Hematopoietic multipotent progenitor cell treated with erythropoietin and hydrocortisone succinate and interleukin-3 and kit ligand, for 4 days (in vitro differentiated cells): ENCODE results near the gene POU3F2.

Experiments used
- DNase-seq: peaks from one replicate; pipeline ENCODE4 v3.0.0-alpha.2; 2015

POU3F2 gene

DNA sequence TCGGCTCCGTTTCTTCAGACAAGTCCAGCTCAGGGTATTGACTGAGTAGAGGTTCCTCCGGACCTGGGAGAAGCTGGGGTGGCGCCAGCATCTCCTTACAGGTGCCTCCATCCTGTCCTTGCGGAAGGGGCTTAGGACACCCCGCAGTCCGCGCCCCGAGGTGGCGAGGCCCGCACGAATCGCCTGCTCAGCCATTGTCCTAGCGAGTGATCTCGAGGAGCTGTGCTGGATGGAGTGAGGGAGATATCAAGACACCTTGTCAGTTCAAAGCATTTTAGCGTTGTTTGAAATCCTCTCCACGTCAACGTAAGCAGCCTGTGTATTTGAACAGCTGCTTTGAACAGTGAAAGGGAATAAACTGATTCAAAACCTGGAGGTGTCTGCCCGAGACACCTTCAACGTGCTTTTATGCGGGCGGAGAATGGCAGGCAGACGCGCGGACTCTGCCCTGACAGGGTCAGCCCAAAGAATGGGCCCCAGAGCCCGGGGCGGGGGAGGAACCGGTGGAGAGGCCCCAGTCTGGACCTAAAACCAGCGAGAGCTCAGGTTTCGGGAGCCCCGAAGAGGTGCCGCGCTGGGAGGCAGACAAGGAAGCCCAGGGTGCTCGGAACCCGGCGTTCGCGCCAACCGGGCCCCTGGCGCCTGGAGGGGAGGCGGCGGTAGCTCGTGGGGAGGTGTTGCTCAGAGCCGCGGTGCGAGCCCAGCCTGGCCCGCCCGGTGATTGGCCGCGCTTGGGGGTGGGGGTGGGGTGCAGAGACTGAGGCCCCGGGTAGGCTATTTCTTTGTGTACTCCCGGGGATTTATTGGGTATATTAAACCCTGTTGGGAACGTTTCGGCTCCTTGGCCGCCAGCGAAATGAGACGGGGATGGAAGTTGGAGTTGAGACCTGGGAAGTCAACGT is 3.1 kb upstream of the POU3F2 start:
- DNase-seq: no peak

DNA sequence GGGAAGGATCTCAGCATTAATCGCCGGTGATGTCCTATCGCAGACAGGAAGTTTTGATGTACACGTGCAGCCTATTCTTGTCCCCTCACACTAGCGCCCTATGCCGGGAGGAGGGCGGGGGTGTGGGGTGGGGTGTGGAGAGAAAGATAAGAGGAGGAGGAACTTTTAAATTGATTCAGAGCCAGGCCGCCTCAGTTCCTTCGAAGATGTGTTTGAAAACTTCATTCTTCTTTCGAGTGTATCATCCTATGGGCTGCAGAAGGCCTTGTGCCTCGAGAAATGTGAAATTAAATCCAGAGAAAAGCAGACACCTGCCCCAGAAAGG is 2.5 kb upstream of the POU3F2 start:
- DNase-seq: peak; percentile 59

DNA sequence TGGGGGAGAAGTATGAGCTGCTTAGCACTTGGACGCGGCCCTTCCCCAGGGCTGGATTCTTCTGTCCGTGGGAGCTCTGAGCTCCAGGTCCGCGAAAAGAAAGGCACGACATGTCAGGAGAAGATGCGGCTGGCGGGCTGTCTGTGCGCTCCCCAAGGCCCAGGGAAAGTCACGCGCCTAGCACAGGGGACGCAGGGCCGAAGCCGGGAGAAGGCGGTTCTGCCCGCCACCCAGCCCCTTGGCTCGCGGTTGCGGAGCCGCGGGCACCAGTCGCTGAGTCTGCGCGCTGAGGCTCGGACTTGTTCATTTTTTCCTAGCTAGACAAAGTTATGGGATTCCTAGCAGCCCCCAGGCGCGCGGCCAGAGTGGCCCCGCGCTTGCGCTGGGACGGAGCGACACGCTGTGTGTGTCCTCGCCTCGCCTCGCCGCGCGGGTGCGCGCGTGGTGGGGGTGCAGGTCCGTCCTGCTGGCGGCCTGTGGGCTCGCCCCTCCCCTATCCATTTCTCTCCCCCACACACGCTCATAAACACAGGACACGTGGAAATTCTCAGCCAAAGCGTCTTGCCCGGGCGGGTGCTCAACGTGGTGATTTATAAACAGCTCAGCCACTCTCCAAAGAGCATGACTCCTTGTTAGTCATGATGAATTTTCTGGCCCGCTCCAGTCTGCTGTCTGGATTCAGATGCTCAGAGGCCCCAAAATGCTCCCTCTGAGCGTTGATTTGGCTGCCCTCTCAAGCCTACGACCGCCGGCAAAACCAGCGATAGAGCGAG is 1.9 kb upstream of the POU3F2 start:
- DNase-seq: no peak

DNA sequence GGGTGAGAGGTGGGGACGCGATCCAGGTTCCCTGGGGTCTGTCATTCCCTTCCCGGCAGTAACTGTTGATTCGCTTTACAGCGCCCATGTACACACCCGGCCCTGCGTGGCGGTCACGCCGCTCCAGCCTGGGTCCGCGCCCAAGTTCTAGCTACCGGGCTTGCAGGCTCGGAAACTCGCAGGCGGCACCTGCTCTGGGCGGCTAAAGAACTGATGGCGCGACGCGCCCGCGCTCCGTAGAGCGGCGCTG is 1.4 kb upstream of the POU3F2 start:
- DNase-seq: peak; percentile 45

DNA sequence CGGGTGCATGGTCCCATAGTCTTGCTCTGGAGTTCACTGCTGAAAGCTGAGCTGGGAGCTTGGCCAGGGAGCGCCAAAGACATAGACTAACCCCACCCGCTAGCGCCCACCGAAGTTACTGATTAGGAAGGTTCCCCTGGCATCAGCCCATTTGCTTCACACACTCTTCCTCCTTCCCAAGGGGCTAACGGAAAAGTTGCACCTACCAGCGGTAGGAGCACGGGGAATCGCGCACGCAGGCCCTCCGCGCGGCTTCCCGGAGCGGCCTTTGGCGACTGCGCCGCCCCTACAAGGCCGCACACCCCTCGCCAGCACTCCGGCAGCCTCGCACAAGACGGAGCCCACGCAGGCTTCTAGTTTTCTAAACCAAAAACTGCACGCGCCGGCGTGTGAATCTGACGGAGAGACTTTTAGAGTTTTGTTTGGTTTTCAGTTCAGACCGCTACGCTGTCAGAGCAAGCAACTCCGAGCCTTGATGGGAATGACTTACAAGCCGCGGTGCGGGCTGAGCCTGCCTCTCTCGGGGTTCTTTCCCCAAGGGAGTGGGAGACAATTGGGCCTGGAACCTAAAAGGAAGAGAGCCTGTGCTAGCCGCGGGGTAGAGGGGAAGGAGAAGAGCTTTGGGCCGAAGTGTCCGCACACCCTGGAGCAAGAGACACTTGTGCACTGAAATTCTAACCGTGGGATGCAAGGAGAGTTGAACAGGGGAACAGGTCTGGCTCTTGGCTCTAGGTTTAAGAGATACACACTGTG is 891 bp upstream of the POU3F2 start:
- DNase-seq: peak; percentile 41

DNA sequence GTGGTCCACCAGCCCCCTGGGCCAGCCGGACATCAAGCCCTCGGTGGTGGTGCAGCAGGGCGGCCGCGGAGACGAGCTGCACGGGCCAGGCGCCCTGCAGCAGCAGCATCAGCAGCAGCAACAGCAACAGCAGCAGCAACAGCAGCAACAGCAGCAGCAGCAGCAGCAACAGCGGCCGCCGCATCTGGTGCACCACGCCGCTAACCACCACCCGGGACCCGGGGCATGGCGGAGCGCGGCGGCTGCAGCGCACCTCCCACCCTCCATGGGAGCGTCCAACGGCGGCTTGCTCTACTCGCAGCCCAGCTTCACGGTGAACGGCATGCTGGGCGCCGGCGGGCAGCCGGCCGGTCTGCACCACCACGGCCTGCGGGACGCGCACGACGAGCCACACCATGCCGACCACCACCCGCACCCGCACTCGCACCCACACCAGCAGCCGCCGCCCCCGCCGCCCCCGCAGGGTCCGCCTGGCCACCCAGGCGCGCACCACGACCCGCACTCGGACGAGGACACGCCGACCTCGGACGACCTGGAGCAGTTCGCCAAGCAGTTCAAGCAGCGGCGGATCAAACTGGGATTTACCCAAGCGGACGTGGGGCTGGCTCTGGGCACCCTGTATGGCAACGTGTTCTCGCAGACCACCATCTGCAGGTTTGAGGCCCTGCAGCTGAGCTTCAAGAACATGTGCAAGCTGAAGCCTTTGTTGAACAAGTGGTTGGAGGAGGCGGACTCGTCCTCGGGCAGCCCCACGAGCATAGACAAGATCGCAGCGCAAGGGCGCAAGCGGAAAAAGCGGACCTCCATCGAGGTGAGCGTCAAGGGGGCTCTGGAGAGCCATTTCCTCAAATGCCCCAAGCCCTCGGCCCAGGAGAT is 1.0 kb downstream of the POU3F2 start:
- no peak for DNase-seq

DNA sequence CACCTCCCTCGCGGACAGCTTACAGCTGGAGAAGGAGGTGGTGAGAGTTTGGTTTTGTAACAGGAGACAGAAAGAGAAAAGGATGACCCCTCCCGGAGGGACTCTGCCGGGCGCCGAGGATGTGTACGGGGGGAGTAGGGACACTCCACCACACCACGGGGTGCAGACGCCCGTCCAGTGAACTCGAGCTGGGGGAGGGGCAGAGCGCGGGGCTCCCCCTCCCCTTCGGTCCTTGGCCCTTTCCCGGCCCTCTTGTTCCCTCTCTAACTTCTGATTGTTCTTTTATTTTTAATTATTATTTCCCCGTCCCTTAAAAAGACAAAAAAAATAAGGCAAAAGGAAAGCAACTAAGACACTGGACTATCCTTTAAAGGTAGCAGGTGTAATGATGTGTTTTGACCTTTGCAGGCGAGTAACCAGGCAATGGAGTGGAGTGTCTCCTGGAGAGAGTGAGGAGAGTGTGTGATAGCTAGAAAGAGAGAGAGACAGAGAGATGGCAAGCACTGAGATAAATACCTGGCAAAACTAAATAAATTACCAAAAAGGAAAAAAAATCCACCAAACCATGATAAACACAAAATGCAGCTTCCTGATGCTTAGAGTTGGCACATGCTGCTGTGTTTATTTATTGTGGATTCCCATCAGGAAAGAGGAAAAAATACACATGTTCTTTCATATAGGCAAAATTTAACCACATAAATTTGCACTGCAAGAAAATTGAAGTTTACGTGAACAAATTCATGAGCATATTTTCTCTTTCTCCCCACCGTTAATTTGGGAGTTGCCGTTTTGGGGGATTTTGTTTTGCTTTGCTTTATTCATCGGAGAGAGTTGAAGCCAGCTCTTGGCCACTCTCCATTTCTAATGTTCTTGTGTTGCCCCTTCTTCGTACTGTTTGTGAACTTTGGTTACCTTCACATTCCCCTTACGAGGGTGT is 1.9 kb downstream of the POU3F2 start:
- DNase-seq: no peak

DNA sequence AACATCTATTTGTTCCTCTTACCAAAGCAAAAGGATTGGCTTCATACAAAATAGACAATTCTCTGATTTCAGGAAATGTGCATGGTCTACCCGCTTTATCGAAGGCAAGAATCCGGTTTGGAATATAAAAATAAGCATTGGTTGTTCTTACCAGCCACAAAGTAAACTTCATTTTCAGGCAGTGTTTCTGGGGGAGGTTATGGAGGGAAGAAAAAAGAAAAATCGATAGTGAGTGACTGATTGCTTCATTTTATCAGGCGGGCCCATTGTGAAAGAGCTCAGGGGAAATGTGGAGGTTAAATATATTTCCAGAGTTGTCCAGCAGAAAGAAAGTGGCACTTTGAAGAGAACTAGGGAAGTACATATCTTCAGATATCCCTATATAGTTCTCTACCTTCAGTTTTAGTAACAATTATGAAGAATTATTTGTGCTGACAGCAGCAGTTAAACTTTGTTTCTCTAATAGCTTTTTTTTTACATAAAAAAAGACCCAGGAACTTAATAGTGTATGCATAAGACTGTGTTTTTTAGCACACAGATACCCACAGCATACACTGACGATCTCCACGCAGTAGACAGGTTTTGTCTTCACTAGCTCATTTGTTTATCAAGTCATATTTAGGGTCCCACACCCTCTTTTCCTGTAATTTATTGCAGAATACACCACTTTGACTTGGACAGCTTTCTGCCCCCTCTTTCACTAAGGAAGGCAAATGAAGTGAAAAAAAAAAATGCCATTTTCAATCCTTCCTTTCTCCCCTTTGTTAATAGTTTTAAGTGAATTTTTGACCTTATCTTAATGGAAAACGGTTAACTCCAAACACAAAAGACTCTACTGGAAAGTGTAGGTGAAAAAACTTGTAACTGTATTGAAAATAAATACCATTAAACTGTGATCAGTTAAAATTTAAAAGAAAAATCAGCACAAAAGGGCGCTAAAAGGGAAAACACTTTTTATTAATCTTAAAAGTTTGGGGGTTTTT is 2.9 kb downstream of the POU3F2 start:
- DNase-seq: no peak

DNA sequence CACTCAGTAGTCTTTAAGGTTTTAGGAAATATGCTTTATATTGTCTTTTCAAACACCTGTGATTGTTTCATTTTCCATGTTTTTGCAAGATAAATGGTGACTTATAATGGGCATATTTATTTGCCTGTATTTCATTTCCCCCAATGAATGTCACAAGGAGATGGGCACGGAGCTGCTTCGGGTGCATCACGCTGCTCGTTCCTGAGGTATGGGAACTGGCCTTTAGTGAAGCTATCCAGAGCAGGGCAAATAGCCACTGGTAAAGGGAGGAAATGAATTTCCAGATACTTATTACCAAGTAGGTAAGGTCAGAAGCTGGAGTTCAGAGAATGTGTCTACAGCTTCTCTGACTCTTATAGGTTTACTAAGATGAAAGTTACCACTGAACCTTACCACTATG is 3.7 kb downstream of the POU3F2 start:
- DNase-seq: no peak

DNA sequence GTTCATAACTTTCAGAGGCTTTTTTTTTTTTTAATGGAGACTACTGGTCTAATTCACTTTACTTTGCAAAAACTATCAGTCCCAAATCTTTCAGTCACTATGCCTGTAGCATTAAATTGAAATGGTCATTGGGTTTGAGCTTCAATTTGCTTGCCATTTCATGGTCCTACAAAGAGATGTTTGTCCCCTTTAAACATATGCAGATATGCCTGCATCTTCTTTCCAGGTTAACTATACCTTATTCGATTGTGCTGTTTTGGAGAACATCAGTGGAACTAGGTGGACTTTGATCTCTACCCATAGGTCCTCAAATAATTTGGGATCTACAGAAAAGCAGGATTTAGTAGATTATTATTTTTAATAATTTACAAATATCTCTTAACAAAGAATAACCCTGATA is 4.6 kb downstream of the POU3F2 start:
- no peak for DNase-seq

DNA sequence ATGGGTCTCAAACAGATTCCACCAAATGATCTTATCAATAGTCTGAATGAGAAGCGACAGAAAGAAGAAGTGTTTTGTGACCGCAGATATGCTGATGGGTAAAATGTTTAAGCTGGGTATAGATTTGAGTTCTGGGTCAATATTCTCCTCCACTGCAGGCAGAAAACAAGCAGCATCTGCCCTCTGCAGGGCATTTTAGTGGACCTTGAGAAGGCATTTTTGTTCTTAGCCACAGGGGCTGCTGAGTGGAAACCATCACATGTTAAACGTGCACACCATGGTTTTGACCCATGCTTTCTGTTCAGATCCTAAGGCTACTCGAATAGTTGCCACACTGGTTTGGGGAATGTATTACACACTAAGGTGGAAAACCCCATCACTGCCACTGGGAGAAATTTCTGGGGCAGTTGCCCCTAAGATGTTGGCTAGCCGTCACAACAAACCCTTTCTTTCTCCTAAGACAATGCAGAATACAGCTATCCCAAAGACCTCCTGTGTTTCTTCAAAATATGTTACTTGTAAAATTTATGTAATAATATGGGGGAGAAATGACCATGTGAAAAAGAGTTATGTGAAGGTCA is 5.5 kb downstream of the POU3F2 start:
- DNase-seq: peak; percentile 42

DNA sequence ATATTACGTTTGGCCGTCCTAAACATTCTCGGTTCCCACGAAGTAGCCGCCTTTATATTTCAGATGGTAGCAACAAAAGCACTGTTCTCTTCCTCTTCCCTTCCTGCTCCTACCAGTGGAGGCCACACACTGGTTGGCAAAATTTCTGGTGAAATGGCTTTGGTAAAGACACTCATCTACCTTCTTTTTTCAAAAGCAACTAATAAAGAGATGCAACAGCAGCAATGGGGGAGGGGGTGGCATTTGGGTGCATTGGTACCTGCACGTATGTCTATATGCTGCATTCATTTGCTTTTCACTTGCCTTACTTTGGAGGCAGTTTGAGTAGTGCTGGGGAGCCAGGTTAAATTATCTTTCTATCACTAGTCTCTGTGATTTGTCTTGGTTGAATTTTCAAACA is 6.0 kb downstream of the POU3F2 start:
- DNase-seq: no peak

DNA sequence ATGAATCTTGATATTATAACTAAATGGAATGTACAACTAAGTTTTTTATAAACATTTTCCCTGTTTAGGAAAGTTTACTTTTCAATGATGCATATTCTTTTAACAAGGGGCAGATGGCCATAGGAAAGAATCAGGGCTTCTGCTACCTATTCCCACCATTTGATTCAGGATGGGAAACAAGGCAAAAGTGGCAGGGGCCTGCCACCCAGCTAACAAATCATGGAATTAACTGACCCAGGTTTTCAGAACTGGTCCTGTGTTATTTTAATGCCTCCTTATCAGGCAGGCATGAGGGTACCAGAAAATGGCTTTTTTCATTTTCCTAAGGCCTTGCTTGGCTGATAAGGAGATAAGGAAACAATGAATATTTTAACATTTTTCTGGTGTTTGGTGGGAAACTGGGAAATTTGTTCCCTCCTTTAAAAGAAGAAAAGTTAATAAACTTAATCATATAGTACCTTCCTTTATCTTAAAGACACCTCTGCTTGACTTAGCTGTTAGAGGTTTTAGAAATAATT is 6.7 kb downstream of the POU3F2 start:
- DNase-seq: no peak

DNA sequence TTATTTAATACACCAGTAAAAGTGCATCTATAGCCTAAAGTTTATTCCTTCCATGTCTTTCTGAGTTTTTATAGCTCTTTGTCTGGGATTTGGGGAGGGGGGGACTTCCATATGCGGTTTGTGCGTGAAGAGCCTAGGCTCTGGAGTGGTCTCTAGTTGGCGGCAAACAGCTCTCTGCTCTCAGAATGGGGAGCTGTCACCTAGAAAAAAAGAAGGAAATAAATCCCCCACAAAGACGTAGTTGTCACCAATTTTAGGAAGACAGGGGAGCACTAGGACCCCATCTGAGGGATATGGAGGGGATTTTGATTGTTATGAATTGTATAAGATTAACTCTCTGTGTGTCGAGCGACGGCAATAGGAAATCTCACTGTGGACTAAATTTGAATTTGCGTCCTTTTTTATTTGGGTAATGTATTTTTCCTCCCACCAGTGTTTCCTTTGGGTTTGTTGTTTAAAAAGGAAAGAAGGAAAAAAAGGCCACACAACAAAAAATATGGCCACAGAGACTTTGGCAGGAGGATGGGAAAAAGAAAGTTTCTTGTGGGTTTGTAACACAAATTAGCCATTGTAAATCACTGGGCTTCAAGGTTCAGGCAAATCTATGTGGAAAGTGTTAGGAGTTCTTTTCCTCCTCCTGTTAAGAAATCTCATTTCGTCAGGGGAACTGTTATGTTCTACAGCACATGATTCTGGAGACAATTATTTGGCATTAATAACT is 7.4 kb downstream of the POU3F2 start:
- DNase-seq: no peak

DNA sequence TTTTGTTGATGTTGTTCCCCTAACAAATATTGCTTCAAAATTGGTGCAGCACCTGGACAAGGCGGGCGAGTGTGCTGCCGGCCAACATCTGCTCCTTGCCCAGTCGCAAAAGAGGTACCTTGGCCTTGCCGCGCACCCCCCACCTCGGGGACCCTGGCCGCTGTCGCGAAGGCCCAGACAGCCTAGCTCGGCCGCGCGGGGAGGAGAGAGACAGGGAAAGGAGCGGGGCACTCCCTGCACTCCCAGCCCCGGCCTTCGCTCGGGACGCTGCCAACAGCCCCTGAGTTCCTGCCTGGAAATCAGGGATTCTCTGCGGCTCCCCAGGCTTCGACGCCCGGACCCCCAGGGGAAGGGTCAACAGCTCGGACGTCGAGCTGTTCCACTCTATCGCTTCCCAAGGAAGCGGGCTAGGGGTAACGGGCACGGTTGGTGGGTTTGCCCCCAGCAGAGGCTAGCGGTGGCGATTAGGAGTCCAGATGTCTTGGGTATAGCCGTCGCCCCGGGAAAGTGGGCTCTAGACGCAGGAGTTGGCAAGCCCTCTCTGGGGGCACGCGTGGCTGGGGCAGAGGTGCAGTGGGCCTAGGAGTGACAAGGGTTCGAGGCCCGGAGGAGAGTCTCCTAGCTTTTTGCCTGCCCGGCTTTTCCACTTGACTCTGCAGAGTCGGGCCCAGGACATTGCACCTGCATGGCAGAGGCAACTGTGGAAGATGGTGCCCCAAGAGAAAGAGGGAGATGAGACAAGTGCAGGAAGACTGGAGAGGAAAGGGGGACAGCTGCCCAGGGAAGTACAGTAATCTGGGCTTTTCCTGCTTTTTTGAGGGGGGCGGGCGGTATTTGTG is 8.2 kb downstream of the POU3F2 start:
- DNase-seq: no peak

DNA sequence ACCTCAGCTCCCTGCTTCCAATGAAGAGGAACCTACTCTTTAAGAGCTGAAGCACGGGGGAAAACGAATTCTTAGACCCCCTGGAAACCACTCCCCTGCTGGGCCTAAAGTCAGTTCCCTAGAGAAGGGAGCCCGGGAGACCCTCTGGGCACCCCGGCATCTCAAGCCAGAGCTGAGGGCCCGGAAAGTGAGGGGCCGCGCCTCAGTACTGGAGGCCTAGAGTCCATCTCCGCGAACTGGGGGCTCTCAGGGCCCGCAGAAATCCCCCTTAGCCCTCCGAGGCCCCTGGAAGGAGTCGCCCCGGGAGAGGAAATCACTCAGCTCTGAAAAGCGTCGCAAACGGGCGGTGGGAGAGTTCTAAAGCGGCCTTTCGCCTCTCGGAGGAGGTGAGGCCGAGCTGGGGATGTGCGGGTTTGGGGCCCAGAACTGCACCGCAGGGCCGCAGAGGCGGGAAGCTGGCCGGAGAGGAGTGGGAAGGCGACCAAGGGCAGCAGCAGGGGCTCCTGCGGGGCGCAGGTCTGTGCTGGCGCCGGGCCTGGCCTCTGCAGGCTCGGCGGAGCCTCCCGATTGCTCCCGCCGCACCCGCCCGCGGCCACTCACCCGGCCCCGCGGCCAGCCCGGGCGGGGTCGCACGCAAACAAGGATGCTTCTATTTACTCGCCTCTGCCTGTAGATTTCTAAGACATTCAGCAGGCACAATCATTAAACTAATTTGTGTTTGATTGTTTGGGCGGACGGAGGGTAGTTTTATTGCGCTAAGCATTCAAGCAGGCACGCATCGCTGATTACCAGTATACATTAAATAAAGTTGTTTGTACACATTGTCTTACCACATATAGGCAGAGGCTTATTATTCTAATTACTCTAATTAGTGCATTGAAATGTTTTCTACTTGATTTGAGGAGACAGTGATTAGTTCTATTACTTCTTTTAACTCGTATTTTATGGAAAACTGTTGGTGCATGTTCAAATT is 9.2 kb downstream of the POU3F2 start:
- DNase-seq: no peak
